ENCODE measurements around the gene UBE2QL1.

The UBE2QL1 gene

GRCh38 chr5:6465831-6466790 lies 17.5 kb downstream of the UBE2QL1 start:
- Histone ChIP-seq H3K9me3 (ENCODE audit: severe bottlenecking) (no peaks in the 10 kb centered on the region), H3K27ac (ENCODE audit: poor library complexity, severe bottlenecking) (no peak overlapping the region), H3K4me1 (ENCODE audit: insufficient read depth, poor library complexity, severe bottlenecking) (no peaks in the 10 kb centered on the region), H3K4me3 (ENCODE audit: severe bottlenecking) (no peak overlapping the region), H3K36me3 (ENCODE audit: low read depth) (no peaks in the 10 kb centered on the region), H3K27me3 (ENCODE audit: insufficient read depth, poor library complexity, severe bottlenecking) (no peaks in the 10 kb centered on the region)
- DNase-seq (ENCODE audit: low spot score) (no peak), ATAC-seq (ENCODE audit: low read depth) (no peak)
- no peak for TF ChIP-seq CTCF (IDR thresholded peaks at IDR 0.05; ENCODE audit: poor library complexity, severe bottlenecking)

DNA sequence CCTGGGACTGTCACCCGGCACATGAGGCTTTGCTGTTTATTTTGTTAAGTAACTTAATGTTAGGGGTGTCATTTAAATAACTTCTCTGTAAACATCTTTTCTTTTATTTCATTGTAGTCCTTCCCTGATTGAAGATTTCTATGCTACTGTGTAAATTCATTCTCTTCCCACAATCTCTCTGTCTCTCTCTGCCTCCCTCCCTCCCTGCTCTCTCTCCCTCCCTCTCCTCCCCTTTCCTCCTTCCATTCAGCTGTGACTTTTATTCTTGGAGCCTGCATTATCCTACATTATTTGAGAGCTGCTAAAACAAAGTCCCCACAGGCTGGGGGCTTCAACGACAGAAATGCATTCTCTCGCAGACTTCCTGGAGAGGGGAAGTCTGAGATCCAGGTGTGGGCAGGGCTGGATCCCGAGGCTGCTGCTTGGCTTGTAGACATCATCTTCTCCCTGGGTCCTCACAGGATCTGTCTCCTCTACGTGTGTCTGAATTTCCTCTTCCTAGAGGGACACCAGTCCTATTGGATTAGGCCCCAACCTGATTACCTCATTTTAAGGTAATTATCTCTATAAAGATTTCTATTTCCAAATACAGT lies 18.4 kb downstream of the UBE2QL1 start:
- no peak overlapping the region for H3K27ac ChIP-seq (ENCODE audit: poor library complexity, severe bottlenecking)

DNA sequence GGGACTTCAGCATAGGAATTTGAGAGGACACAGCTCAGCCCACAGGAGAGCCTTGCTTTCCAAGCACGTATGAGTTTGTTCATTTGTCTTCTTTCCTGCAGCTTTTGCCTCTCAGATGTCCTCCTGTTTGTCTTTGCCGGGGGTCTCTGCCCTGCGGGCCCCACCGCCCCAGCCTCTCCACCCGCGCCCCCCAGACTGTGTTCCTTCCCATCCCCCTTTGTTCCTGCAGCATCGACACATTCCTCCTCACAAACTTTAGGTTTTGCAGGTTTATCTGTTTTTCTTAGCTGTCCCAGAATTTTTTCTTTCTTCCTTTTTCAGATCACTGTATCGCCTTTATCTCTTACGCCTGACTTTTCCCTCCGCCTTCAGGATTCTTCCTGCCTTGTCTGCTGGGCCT lies 18.9 kb downstream of the UBE2QL1 start:
- H3K9me3 ChIP-seq (ENCODE audit: severe bottlenecking): no peaks in the 10 kb centered on the region
- H3K27me3 ChIP-seq (ENCODE audit: insufficient read depth, poor library complexity, severe bottlenecking): no peaks in the 10 kb centered on the region
- DNase-seq (ENCODE audit: low spot score) (no peak), ATAC-seq (ENCODE audit: low read depth) (no peak)
- TF ChIP-seq CTCF (IDR thresholded peaks at IDR 0.05; ENCODE audit: poor library complexity, severe bottlenecking): no peak
- no peak overlapping the region for H3K4me3 ChIP-seq (ENCODE audit: severe bottlenecking)
- no peak overlapping the region for H3K27ac ChIP-seq (ENCODE audit: poor library complexity, severe bottlenecking)
- H3K36me3 ChIP-seq (ENCODE audit: low read depth): no peaks in the 10 kb centered on the region
- no peaks in the 10 kb centered on the region for H3K4me1 ChIP-seq (ENCODE audit: insufficient read depth, poor library complexity, severe bottlenecking)

More for the DNA sequence above, 18.4 kb downstream of the UBE2QL1 start:
- ATAC-seq (ENCODE audit: low read depth): no peak
- no peak for DNase-seq (ENCODE audit: low spot score)
- TF ChIP-seq CTCF (IDR thresholded peaks at IDR 0.05; ENCODE audit: poor library complexity, severe bottlenecking): no peak
- Histone ChIP-seq H3K9me3 (ENCODE audit: severe bottlenecking) (no peaks in the 10 kb centered on the region), H3K27me3 (ENCODE audit: insufficient read depth, poor library complexity, severe bottlenecking) (no peaks in the 10 kb centered on the region), H3K4me1 (ENCODE audit: insufficient read depth, poor library complexity, severe bottlenecking) (no peaks in the 10 kb centered on the region), H3K36me3 (ENCODE audit: low read depth) (no peaks in the 10 kb centered on the region), H3K4me3 (ENCODE audit: severe bottlenecking) (no peak overlapping the region)

- Histone ChIP-seq H3K9me3 (ENCODE audit: severe bottlenecking) (no peaks in the 10 kb centered on the region), H3K36me3 (ENCODE audit: low read depth) (no peaks in the 10 kb centered on the region), H3K27me3 (ENCODE audit: insufficient read depth, poor library complexity, severe bottlenecking) (no peaks in the 10 kb centered on the region), H3K4me3 (ENCODE audit: severe bottlenecking) (no peak overlapping the region), H3K27ac (ENCODE audit: poor library complexity, severe bottlenecking) (no peak overlapping the region), H3K4me1 (ENCODE audit: insufficient read depth, poor library complexity, severe bottlenecking) (no peaks in the 10 kb centered on the region)
- no peak for ATAC-seq (ENCODE audit: low read depth)
- TF ChIP-seq CTCF (IDR thresholded peaks at IDR 0.05; ENCODE audit: poor library complexity, severe bottlenecking): no peak
- no peak for DNase-seq (ENCODE audit: low spot score)
Observed at GRCh38 chr5:6468104-6468503, 19.4 kb downstream of the UBE2QL1 start.

Measured in RWPE2 (cell line).